ENCODE measurements around the gene CEP112.

- TF ChIP-seq GATA3 (IDR thresholded peaks at IDR 0.05; ENCODE audit: low read depth, low read length) (no peak), GATA2 (IDR thresholded peaks at IDR 0.05; ENCODE audit: low read depth, low read length) (no peak)
Measured at GRCh38 chr17:65688307-65688706, 503.6 kb downstream of the CEP112 start.
